SK-N-MC (cell line): ENCODE results near the gene TK1.

Source experiments
- DNase-seq: peaks from one replicate; pipeline ENCODE4 v3.0.0-alpha.2; 2011; ENCODE audit warnings: low read depth, low spot score
- H3K27ac ChIP-seq: fragments of 200-600 bp; sonication (generic); 2 replicates; pipeline ENCODE4 v1.5.1; 2016; ENCODE audit warnings: mixed run types
- H3K36me3 ChIP-seq: fragments of 200-600 bp; sonication (generic); 2 replicates; pipeline ENCODE4 v1.6.1; 2017; ENCODE audit warnings: antibody characterized with exemption, low read length, mixed read lengths; ENCODE audit not compliant: insufficient read depth
- H3K4me3 ChIP-seq: fragments of 200-600 bp; sonication (generic); 2 replicates; pipeline ENCODE4 v1.5.1; 2016
- H3K9ac ChIP-seq: fragments of 200-600 bp; sonication (generic); 2 replicates; pipeline ENCODE4 v1.8.0; 2017; ENCODE audit warnings: mixed run types, mixed read lengths; ENCODE audit not compliant: insufficient read length
- H3K9me3 ChIP-seq: fragments of 200-600 bp; sonication (generic); 2 replicates; pipeline ENCODE4 v1.6.1; 2017; ENCODE audit warnings: low read depth, mild to moderate bottlenecking, antibody characterized with exemption, low read length, moderate library complexity, mixed read lengths
- EZH2 ChIP-seq: fragments of 200-600 bp; sonication (generic); IDR thresholded peaks from one replicate; pipeline ENCODE4 v1.6.1; 2017; ENCODE audit warnings: antibody characterized with exemption
- FOXP2 ChIP-seq: optimal IDR thresholded peaks from 2 replicates; pipeline ENCODE3; 2011; ENCODE audit warnings: mild to moderate bottlenecking, moderate library complexity; ENCODE audit not compliant: insufficient read depth; ENCODE audit errors: extremely low read length, control extremely low read depth
- POLR2AphosphoS5 ChIP-seq: IDR thresholded peaks from 2 replicates; pipeline ENCODE4 v1.6.1; 2012; ENCODE audit warnings: mild to moderate bottlenecking, low read depth, low read length, borderline replicate concordance

TK1 gene

DNA sequence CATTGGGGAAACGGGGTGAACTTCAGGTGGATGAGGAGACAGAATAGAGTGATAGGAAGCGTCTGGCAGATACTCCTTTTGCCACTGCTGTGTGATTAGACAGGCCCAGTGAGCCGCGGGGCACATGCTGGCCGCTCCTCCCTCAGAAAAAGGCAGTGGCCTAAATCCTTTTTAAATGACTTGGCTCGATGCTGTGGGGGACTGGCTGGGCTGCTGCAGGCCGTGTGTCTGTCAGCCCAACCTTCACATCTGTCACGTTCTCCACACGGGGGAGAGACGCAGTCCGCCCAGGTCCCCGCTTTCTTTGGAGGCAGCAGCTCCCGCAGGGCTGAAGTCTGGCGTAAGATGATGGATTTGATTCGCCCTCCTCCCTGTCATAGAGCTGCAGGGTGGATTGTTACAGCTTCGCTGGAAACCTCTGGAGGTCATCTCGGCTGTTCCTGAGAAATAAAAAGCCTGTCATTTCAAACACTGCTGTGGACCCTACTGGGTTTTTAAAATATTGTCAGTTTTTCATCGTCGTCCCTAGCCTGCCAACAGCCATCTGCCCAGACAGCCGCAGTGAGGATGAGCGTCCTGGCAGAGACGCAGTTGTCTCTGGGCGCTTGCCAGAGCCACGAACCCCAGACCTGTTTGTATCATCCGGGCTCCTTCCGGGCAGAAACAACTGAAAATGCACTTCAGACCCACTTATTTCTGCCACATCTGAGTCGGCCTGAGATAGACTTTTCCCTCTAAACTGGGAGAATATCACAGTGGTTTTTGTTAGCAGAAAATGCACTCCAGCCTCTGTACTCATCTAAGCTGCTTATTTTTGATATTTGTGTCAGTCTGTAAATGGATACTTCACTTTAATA lies 37.6 kb upstream of the TK1 start:
- peaks cover 45% of the 10 kb centered on the region for H3K36me3 ChIP-seq
- no peak overlapping the region for H3K4me3 ChIP-seq
- H3K9me3 ChIP-seq, result no peaks in the 10 kb centered on the region
- H3K27ac ChIP-seq, result peak overlapping the region; percentile 10; the same call in 1 of the 2 replicates
- H3K9ac ChIP-seq, result no peak overlapping the region
- TF ChIP-seq POLR2AphosphoS5, result no peak; the same call in 1 of the 2 replicates
- TF ChIP-seq FOXP2, result no peak
- TF ChIP-seq EZH2, result no peak
- DNase-seq, result no peak

DNA sequence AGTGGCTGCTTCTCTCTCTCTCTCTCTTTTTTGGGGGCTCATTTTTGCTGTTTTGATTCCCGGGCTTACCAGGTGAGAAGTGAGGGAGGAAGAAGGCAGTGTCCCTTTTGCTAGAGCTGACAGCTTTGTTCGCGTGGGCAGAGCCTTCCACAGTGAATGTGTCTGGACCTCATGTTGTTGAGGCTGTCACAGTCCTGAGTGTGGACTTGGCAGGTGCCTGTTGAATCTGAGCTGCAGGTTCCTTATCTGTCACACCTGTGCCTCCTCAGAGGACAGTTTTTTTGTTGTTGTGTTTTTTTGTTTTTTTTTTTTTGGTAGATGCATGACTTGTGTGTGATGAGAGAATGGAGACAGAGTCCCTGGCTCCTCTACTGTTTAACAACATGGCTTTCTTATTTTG lies 36.9 kb upstream of the TK1 start:
- DNase-seq, result no peak
- Histone ChIP-seq H3K9ac (no peak overlapping the region), H3K4me3 (no peak overlapping the region), H3K36me3 (peaks cover 52% of the 10 kb centered on the region), H3K27ac (0 out of 2 replicates have a peak overlapping the region, but pooled peaks have one; percentile 31), H3K9me3 (no peaks in the 10 kb centered on the region)
- TF ChIP-seq FOXP2 (no peak), POLR2AphosphoS5 (no peak), EZH2 (no peak)

DNA sequence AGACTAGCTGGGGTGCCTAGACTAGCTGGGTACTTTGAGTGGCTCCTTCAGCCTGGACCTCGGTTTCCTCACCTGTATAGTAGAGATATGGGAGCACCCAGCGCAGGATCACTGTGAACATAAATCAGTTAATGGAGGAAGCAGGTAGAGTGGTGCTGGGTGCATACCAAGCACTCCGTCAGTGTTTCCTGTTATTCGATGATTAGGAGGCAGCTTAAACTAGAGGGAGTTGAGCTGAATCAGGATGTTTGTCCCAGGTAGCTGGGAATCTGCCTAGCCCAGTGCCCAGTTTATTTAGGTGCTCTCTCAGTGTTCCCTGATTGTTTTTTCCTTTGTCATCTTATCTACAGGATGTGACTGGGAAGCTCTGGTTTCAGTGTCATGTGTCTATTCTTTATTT lies 36.2 kb upstream of the TK1 start:
- Histone ChIP-seq H3K36me3 (peaks cover 58% of the 10 kb centered on the region), H3K9me3 (no peaks in the 10 kb centered on the region), H3K27ac (no peak overlapping the region), H3K4me3 (no peak overlapping the region), H3K9ac (no peak overlapping the region)
- TF ChIP-seq EZH2 (no peak), POLR2AphosphoS5 (no peak), FOXP2 (no peak)
- no peak for DNase-seq

DNA sequence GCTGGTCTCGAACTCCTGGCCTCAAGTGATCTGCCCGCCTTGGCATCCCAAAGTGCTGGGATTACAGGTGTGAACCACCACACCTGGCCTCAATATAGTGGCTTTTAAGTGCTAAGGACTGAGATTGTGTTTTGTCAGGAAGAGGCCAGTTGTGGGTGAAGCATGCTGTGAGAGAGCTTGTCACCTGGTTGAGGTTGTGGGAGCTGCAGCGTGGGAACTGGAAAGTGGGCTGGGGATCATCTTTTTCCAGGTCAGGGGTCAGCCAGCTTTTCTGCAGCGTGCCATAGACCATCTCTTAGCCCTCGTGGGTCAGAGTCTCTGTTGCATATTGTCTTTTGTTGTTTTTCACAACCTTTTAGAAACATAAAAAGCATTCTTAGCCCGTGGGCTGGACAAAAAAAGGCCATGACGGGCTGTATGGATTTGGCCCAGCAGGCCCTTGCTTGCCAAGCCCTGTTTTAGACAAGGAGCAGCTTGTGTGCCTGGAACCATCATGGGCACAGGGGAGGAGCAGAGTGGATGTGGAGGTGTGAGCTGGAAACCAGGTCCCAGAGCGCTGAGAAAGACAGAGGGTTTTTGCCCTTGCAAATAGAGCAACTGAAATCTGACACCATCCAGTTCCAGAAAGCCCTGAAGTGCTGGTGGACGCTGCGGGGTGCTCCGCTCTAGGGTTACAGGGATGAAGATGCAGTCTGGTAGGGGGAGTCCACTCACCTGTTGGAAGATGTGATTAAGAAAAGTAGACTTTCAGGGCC lies 32.7 kb upstream of the TK1 start:
- no peak for TF ChIP-seq EZH2
- TF ChIP-seq FOXP2, result no peak
- TF ChIP-seq POLR2AphosphoS5, result no peak
- H3K9ac ChIP-seq, result no peak overlapping the region
- DNase-seq, result no peak
- no peaks in the 10 kb centered on the region for H3K9me3 ChIP-seq
- H3K4me3 ChIP-seq, result no peak overlapping the region
- H3K36me3 ChIP-seq, result peaks cover 74% of the 10 kb centered on the region
- H3K27ac ChIP-seq, result no peak overlapping the region

DNA sequence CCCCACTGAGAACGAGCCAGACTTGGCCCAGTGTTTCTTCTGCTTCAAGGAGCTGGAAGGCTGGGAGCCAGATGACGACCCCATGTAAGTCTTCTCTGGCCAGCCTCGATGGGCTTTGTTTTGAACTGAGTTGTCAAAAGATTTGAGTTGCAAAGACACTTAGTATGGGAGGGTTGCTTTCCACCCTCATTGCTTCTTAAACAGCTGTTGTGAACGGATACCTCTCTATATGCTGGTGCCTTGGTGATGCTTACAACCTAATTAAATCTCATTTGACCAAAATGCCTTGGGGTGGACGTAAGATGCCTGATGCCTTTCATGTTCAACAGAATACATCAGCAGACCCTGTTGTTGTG lies 27.8 kb upstream of the TK1 start:
- H3K36me3 ChIP-seq, result peaks cover 35% of the 10 kb centered on the region
- H3K27ac ChIP-seq, result peak overlapping the region; percentile 85
- no peak for DNase-seq
- TF ChIP-seq POLR2AphosphoS5 (no peak), FOXP2 (no peak), EZH2 (no peak)
- peak overlapping the region; percentile 83 for H3K4me3 ChIP-seq
- peak overlapping the region; percentile 88 for H3K9ac ChIP-seq
- no peaks in the 10 kb centered on the region for H3K9me3 ChIP-seq

DNA sequence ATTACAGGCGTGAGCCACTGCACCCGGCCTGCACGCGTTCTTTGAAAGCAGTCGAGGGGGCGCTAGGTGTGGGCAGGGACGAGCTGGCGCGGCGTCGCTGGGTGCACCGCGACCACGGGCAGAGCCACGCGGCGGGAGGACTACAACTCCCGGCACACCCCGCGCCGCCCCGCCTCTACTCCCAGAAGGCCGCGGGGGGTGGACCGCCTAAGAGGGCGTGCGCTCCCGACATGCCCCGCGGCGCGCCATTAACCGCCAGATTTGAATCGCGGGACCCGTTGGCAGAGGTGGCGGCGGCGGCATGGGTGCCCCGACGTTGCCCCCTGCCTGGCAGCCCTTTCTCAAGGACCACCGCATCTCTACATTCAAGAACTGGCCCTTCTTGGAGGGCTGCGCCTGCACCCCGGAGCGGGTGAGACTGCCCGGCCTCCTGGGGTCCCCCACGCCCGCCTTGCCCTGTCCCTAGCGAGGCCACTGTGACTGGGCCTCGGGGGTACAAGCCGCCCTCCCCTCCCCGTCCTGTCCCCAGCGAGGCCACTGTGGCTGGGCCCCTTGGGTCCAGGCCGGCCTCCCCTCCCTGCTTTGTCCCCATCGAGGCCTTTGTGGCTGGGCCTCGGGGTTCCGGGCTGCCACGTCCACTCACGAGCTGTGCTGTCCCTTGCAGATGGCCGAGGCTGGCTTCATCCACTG lies 27.3 kb upstream of the TK1 start, which contains the start of gene BIRC5:
BIRC5 (plus strand) TSS at position 238 of the 690 bp plus-strand sequence; CDS start at position 302, 64 bp downstream.
- Histone ChIP-seq H3K4me3 (peak within 1 kb of the TSS; percentile 83), H3K36me3 (peaks cover 30% of the 10 kb centered on the region), H3K9ac (peak within 1 kb of the TSS; percentile 88), H3K9me3 (no peaks in the 10 kb centered on the region), H3K27ac (peak within 1 kb of the TSS; percentile 85)
- DNase-seq, result peak; percentile 16
- TF ChIP-seq EZH2, result no peak
- TF ChIP-seq POLR2AphosphoS5, result peak; percentile 87

DNA sequence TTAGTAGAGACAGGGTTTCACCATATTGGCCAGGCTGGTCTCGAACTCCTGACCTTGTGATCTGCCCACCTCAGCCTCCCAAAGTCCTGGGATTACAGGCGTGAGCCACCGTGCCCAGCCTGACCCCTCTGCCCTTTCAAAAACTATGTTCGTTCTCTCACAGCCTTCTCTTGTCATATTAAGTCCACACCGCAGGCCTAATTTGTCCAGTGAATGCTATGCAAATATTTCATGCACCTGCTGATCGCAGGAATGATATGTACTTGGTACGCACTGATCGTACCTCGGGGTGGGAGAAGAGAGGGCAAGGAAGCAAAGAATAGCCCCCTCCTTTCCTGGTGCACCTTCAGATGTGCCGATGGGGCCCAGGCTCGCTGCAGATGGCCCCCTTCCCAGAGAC lies 24.2 kb upstream of the TK1 start:
- no peaks in the 10 kb centered on the region for H3K9me3 ChIP-seq
- no peak for DNase-seq
- H3K9ac ChIP-seq, result no peak overlapping the region
- no peak overlapping the region for H3K27ac ChIP-seq
- TF ChIP-seq FOXP2, result no peak
- TF ChIP-seq EZH2, result no peak
- TF ChIP-seq POLR2AphosphoS5, result no peak
- peaks cover 6% of the 10 kb centered on the region for H3K36me3 ChIP-seq
- no peak overlapping the region for H3K4me3 ChIP-seq

DNA sequence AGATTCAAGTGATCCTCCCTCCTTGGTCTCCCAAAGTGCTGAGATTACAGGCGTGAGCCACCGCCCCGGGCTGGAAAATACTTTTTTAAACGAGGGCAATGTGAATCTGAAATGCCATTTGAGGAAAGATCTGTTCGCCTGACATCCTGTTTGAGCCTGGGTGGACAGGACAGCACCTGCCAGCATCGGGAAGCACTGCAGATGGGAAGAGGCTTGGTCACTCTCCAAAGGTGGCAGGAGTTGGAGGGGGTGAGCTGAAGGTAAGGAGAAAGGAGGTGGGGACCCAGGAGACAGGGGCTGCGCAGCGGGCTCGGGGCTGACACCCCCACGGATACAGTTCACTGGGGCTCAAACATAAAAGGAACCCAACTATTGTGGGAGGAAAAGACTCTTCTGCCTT lies 23.3 kb upstream of the TK1 start:
- Histone ChIP-seq H3K36me3 (no peaks in the 10 kb centered on the region), H3K9me3 (no peaks in the 10 kb centered on the region), H3K9ac (no peak overlapping the region), H3K27ac (no peak overlapping the region), H3K4me3 (no peak overlapping the region)
- no peak for TF ChIP-seq EZH2
- DNase-seq, result no peak
